WI38 (cell line): ENCODE measurements around the gene GALNT2.
A peak's percentile ranks its signal among the peaks of the same experiment; 100 is the strongest.

ENCODE experiments used
- H3K4me3 ChIP-seq: 2 replicates; pipeline ENCODE4 v1.5.1; 2011; ENCODE audit warnings: low read depth, mild to moderate bottlenecking, control low read depth, low read length
- CTCF ChIP-seq: IDR thresholded peaks from 2 replicates; pipeline ENCODE4 v1.5.1; 2012; ENCODE audit warnings: low read depth, mild to moderate bottlenecking, control low read depth, low read length

Gene GALNT2

DNA sequence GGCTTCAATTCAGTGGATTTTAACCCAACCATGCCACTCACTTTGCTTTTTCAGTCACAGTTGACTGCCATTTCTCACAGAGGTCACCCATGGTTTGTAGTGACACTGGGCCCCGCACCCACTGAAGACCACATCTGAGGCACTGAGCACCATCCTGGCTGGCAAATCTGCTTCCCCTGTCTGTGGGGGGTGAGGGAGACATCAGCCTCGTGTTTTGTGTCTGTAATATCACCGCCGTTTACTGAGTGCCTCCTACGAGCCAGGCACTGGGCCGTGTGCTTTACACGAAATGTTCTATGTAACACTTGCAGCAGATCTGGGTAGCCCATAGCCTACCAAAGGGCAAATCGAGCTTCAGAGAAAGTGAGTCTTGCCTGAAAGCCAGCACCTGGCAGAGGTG, 197.3 kb downstream of the GALNT2 start:
- H3K4me3 ChIP-seq: no peak overlapping the region
- TF ChIP-seq CTCF: no peak

- no peak for TF ChIP-seq CTCF
- no peak overlapping the region for H3K4me3 ChIP-seq
Measured at GRCh38 chr1:230265200-230266115, 198.4 kb downstream of the GALNT2 start.

- TF ChIP-seq CTCF: no peak
- H3K4me3 ChIP-seq: no peak overlapping the region
Measured at GRCh38 chr1:230266456-230266855, 199.4 kb downstream of the GALNT2 start.

DNA sequence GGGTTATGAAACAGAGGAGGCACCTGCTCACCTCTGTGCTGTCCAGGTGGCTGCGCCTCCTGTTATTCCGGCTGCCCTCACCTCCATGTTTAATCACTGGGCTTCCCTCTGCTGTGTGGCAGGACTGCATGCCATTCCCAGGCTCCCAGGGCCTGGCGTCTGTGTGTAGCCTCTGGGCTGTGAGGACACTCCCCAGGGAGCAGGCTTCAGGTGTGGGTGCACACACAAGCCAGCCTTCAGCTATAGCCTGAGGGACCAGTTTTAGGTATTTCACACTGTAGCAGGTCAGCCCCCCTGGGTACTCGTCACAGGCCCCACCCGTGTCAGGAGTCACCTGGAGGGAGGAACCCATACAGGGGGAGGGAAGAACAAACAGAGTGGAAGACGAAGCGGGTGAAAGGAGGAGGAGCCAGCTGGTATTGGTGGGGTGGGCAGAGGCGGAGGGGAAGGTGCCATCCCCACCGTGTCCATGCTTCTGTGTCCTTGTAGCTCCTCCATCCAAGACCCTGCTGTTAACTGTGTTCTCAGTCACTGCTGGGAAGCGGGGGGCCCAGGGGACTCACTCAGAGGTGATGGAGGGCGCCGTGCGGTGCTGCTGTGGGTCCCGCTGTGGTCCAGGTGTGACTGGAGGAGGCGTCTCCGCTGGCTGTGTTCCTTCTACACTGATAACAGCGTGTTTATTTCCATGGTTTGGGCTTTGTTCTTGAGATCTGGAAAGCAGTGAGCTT, 200.5 kb downstream of the GALNT2 start:
- H3K4me3 ChIP-seq: no peak overlapping the region
- no peak for TF ChIP-seq CTCF

DNA sequence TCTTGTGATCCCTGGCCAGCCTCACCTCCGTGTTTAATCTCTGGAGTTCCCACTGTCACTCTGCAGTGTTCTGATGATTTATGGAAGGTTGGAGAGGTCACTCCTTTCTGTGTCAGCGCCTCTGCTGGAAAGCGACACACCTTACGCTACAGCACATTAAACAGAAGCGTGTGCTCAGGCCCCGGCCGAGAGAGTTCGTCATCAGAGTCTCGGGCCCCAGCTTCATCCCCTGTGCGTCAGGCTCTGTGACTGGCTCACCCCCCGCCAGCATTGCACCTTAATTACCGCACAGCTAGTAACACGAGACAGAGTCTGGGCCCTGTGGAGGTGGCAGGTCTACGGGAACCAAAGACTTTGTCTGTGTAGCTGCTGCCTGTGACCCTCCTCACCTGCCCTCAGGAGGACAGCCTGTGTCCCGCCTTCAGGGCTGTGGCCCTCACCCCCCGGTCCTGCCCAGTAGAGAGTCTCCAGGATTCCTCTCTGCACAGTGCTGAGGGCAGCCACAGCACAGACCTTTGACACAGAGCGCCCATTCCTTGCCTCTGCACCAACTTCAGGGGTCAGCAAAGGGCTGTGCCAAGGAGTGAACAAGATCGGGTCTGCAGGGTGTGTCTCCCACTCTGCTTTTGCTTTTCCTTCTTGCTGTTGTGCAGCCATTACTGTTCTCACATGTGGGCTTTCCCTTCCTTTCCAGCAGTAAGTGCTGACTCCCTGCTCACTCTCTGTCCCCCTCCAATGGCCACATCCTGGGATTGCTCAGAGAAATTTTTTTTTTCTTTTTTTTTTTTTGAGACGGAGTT, 201.5 kb downstream of the GALNT2 start:
- no peak overlapping the region for H3K4me3 ChIP-seq
- peak; percentile 81 for TF ChIP-seq CTCF

DNA sequence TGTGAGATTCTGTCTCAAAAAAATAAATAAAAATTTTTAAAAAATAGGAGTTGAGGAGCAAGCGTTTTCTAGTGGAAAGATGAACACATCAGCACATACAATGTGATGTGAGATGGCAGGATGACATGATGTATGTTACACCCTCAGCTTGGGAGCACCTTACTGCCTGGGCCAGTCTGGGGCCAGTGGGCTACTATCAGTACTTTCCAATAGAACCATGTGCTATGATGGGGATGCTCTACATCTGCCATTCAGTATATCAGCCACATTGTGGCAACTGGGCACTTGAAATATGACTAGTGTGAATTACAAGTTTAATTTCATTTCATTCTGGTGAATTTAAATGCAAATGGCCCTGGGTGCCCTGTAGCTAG, 203.1 kb downstream of the GALNT2 start:
- H3K4me3 ChIP-seq: no peak overlapping the region
- TF ChIP-seq CTCF: no peak
